ENCODE data around the gene C1orf74.

The C1orf74 gene

DNA sequence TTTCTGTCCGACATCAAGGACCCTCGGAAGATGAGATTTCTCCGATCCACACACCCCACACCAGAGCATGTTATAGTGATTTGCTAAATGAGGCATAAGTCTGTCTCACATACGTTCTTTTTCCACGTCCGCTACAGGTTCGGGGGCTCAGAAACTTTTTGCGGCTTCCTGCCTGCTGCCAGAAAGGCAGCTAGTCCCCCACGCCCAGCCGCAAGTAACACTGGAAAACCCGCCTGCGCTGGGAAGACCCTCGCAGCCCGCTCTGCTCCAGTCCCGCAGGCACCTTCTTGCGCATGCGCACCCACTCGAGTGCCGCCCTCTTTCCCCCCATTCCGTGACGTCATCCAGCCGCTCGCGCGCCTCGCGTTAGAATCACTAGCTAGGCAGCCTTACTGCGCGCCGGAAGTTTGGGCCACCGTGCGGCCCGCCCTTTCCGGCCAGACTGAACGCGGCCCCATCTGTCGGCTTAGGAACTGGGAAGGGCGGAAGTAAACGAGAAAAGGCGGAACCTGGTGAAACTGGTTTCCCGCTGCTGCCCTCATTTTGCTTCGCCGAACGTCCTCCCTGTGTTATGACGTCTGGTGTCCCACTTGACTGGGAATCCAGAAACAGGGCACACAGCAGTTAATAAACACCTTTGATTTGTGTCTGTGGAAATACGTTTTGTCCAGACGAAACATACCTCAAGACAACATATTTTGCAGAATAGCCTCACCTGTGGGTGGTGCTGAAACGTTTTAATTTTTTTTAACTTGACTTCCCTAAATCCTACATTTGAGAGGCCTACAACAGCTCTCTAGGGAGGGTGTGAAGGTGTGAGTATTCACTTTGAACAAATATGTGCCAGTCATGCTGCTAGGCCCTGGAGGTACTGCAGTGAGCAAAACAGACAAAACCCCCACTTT is at the start of gene C1orf74:
TSS of gene C1orf74 (minus strand) at position 295 of the 905 bp plus-strand sequence. CDS start 925 bp downstream, outside the sequence.
- peak; percentile 99 for DNase-seq (ENCODE audit: low read depth, low spot score)

- DNase-seq (ENCODE audit: low read depth, low spot score): no peak
These were observed 47.3 kb upstream of the C1orf74 start for GRCh38 chr1:209831615-209832014.

DNA sequence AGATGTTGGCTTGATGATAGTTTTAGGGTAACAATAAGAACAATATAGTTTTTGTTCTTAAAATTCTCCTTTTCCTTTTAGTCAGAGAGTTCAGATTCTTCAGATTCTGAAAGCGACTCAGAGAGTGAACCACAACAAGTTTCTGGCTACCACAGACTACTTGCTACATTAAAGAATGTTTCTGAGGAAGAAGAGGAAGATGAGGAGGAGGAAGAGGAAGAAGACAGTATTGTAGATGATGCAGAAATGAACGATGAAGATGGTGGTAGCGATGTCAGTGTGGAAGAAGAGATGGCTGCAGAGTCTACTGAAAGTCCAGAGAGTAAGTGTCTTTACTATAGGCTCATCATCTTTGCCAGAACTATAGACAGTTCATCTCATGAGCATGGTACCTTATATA is 46.4 kb upstream of the C1orf74 start:
- no peak for DNase-seq (ENCODE audit: low read depth, low spot score)

DNA sequence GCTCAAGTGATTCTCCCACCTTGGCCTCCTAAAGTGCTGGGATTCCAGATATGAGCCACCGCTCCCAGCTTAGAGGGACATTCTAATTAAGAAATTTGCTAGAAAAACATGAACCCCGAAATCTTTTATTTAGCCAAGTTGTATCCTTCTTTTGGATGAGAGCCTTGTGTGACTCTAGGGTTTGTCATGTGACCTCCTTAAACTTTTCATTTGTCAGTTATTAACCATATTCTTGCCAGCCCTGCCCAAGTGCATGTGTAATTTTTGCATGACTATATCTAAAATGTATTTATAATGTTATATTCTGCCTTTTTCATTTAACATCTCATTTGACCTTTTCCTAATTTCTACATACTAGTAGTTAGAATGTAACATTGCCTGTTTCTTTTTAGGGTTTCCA is 45.4 kb upstream of the C1orf74 start:
- DNase-seq (ENCODE audit: low read depth, low spot score): no peak

- DNase-seq (ENCODE audit: low read depth, low spot score): peak; percentile 75
These were observed 43.3 kb upstream of the C1orf74 start, which contains the start of gene UTP25 for GRCh38 chr1:209827384-209828262. UTP25 (plus strand) TSS chr1:209827972; CDS start chr1:209828064, 92 bp downstream.

DNA sequence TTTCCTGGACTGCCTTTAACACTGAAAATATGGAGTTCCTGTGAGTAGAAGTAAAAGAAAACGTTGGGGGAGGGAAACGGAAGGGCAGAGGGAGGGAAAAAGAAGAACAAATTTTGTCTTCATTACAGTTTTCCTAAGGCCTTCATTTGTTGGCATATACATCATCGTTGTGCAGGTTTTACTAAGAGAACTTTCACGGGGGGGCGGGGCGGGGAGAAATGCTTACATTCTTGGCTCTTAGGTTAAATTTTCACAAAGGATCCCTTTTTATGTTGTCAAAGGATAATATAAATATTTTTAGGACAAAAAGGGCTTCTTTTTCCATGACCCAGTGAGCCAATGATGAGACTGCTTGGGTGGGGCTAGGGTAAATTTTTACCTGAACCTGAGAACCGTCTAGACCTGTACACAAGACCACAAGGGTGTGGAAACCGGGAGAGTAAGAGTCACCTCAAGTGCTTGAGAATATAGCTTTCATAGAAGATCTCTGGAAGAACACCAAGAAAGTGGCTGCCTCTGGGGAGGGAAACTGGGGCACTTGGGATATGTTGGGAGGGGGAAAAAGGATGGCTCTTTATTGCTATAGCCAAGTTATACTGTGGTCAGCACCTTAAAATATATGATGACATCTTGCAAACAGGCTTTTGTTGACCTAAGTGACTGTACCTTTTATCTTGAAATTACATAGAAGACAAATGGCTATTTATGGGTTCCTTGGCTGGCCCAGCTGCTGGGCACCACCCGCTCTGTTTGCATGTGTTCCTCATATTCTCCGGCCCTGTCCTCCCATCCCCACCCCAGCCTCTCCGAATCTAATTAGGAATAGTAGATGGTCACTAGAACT is 41.5 kb upstream of the C1orf74 start:
- no peak for DNase-seq (ENCODE audit: low read depth, low spot score)

- DNase-seq (ENCODE audit: low read depth, low spot score): no peak
These were observed 39.0 kb upstream of the C1orf74 start for GRCh38 chr1:209823143-209824041.

- no peak for DNase-seq (ENCODE audit: low read depth, low spot score)
These were observed 38.3 kb upstream of the C1orf74 start for GRCh38 chr1:209822706-209823105.

DNA sequence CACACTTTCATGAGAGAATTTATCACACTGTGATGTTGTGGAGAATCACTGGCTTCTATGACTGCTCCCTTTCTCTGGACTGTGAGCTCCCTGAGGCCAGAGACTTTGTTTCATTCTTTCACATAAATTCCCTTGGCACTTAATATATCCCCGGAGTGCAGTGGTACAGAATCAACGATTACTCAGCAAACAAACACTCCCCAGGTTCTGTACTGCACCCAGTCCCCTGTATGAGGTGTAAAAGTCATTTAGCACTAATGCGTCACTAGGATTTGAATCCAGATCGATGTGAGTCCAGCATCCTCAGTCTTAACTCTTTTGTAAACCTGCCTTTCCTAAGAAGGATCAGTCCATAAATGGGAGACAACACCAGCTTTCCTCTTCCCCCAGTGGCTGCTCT is 36.6 kb upstream of the C1orf74 start:
- no peak for DNase-seq (ENCODE audit: low read depth, low spot score)

DNA sequence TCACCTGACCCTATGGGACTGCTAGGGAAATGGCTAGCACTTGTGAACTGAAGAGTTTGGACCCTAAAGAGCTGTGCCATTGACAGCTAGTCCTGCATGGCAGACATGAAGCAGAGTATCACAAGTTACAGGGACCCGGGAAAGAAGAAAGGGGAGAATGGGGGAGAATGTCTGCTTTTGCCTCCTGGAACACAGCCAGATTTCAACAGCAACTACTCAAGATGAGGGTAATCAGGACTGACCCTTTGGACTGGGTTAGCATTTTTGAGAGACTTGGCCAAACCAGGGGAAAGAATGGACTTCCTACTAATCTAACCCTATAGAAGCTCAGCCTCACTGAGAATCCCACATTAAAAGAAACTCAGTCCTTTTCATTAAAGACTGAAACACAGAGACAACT is 34.7 kb upstream of the C1orf74 start:
- DNase-seq (ENCODE audit: low read depth, low spot score): no peak

DNA sequence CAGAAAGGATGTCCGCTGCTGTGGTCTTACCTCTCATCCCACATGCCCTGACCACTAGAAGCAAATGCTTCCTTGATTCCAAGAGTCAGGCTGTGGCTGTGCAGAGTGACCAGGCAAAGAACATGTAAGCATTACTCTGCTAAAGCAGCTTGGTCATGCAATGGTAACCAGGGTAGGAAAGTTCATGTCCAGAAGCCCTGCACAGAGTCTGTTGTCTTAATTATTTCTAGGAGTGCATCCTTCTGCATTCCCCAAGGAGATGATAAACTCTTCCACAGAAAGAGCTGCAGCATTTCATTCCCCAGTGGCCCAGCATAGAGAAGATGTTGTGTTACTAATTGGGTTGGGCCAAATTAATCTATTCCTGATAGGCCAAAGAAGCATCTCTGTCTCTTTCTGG is 33.3 kb upstream of the C1orf74 start:
- DNase-seq (ENCODE audit: low read depth, low spot score): no peak

DNA sequence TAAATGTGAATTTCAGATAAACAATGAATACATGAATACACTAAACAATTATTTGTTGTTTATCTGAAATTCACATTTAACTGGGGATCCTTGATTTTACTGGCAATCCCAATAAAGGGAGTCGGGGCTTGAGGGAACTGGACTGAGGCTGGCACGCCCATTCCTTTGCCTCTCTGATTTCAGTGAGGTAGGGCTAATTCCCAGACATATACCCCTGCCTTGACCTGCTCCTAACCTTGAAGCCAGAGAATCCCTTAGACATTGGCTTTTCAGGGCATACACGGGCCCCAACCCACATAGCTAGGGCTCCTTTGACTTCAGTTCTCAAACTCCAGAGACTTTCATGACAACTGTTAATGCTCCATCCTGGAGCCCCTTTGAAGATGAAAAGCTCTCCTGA is 32.6 kb upstream of the C1orf74 start:
- no peak for DNase-seq (ENCODE audit: low read depth, low spot score)

GRCh38 chr1:209815931-209816341 is 31.6 kb upstream of the C1orf74 start:
- no peak for DNase-seq (ENCODE audit: low read depth, low spot score)

DNA sequence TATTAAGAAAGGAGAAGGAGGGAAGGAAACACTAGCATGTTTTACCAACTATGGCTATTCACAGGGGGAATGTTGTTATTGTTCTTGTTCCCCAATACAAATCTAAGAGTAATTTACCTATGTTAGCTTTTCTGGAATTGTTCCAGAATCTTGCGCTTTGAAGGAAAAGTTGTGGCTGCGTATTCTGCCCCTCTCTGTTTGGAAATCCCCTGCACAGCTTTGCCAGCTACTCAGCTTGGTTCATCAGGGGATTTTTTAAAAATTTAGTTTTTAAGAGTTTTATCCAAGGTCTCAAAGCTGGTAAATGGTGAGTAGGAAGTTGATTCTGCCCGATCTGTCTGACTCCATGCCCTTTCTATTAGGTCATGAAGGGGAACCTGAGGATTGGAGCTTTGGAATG is 31.1 kb upstream of the C1orf74 start:
- no peak for DNase-seq (ENCODE audit: low read depth, low spot score)

- DNase-seq (ENCODE audit: low read depth, low spot score): no peak
These were observed 29.5 kb upstream of the C1orf74 start for GRCh38 chr1:209813902-209814301.

GRCh38 chr1:209810783-209811182 is 26.4 kb upstream of the C1orf74 start:
- DNase-seq (ENCODE audit: low read depth, low spot score): no peak

DNA sequence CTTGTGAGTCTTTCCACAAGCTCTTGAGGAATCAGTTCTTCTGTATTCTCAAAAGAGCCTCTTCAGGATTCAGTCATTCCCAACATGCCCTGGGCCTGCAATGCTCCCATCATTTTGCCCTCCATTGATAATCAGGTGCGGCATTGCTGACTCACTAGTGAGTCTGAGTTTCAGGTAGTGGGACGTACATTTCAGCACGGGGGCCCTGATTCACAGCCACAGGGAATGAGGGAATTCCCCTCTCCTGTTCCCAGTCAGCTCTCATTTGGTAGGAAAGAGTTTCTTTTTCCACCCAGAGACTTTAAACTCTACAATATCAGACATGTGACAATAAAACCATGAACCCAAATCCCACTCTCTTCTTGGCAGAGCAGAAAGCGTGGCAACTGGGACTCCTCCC is 25.3 kb upstream of the C1orf74 start:
- no peak for DNase-seq (ENCODE audit: low read depth, low spot score)

GRCh38 chr1:209808059-209808581 is 23.8 kb upstream of the C1orf74 start:
- DNase-seq (ENCODE audit: low read depth, low spot score): no peak

DNA sequence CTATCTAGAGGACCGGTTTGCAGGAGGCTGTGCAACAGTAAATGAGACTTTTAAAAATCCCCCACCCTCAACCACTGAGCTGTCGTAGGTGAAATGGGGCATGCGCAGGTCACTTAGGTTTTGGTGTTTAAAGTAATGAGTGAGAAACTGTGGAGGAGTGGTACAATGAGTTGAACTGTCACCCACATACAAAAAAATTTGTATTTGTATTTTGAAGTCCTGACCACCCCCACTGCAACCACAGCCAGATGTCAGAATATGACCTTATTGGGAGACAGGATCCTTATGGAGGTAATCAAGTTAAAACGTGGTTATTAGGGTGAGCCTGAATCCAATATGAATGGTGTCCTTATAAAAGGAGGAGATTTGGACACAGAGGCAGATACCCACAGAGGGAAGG is 23.1 kb upstream of the C1orf74 start:
- DNase-seq (ENCODE audit: low read depth, low spot score): no peak

Measured in activated naive CD8-positive, alpha-beta T cell treated with anti-CD3 and anti-CD28 coated beads, Interleukin-2, amount 50 U/mL, for 16 hours (primary cell).